Measurements from ENCODE around the gene PILRB. TPM values are rescaled to one million over a fixed set of nuclear protein-coding genes. Genes with fewer than 3 reads are reported as not detected.
A peak's percentile ranks its signal among the peaks of the same experiment; 100 is the strongest.

Gene PILRB
- total RNA-seq, 8 experiments from 2014 or later: 10.6 to 107 (median 19.6) TPM

DNA sequence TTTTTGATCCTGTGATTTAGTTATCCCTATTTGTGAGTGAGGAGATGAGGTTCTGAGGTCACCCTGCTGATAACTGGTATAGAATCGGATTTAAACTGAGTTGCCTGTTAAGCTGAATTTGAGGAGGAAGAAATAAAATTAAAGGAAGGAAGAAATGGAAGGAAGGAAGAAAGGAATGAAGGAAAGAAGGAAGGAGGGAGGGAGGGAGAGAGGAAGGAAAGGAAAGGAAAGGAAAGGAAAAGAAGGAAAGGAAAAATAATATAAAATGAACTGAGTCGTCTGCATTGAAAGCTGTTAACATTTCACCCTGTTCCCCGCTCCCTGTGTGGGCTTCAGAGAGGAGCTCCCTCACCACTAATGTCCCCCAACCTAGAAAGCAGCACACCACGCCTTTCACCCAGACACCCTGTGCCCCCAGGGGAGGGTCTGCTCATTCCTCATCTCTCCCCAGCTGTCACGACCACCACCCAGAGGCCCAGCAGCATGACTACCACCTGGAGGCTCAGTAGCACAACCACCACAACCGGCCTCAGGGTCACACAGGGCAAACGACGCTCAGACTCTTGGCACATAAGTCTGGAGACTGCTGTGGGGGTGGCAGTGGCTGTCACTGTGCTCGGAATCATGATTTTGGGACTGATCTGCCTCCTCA, 31.6 kb downstream of the PILRB start:
- ATAC-seq (replicated peaks in 6 of 8): no peak
- H3K4me3 ChIP-seq: no peak overlapping the region
- 47 to 90% (median 69%) methylated on average over 1 to 7 of the region's 9 CpGs for WGBS, 10 experiments
- H3K4me1 ChIP-seq (replicated peaks in 1 of 2): peaks cover 0 to 9% of the 10 kb centered on the region in 2 donors
- H3K27ac ChIP-seq: no peak overlapping the region
- in situ Hi-C loops (cut with MboI; ENCODE audit: low pct_unique_long_range_greater_than_20kb in 2 of 9, low sequenced_read_pairs in 9 of 9, unreplicated experiment in 9 of 9): no loop called here

DNA sequence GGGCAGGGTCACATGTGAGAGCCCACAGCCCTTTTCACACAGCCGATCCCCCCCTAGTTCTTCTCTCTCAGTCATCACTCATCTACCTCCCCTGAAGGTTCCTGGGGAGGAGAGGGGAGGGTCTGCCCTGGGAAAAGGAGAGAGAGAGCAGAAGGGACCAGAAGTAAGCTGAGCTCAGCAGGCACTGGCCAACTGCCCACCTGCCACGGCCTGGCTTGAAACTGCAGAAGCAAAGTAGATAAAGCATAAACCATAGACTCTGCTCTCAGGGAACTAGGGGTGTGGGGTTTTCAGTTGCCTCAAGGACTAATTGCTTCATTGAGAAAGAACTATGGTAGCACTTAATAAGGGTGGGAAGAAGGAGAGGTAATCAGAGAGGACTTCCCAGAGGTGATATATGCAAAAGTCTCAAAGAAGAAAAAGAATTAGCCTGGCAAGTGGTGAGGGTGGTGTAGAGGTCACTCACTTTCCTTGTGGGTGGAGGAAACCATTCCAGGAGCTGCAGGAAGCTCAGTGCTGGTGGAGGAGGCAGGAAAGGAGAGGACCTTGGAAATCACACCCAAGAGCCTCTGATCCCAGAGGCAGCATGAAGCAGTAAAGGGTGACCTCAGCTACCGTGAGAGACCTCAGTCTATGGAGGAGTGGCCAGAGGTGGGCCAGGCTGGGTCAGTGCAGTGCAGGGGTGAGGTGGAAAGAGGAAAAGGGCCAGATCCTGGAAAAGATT, 32.5 kb downstream of the PILRB start:
- peak in 3 of 8 experiments; percentile 15 to 56 (median 52) for ATAC-seq (replicated peaks in 6 of 8)
- no peak overlapping the region for H3K27ac ChIP-seq
- H3K4me3 ChIP-seq: no peak overlapping the region
- peaks cover 0 to 9% of the 10 kb centered on the region in 2 donors for H3K4me1 ChIP-seq (replicated peaks in 1 of 2)
- in situ Hi-C loops (cut with MboI; ENCODE audit: low pct_unique_long_range_greater_than_20kb in 2 of 9, low sequenced_read_pairs in 9 of 9, unreplicated experiment in 9 of 9): no loop called here
- WGBS, 10 experiments: 0 to 67% (median 40%) methylated on average over 1 to 2 of the region's 3 CpGs; no CpG with 5 or more reads in 5 of the 10 experiments

DNA sequence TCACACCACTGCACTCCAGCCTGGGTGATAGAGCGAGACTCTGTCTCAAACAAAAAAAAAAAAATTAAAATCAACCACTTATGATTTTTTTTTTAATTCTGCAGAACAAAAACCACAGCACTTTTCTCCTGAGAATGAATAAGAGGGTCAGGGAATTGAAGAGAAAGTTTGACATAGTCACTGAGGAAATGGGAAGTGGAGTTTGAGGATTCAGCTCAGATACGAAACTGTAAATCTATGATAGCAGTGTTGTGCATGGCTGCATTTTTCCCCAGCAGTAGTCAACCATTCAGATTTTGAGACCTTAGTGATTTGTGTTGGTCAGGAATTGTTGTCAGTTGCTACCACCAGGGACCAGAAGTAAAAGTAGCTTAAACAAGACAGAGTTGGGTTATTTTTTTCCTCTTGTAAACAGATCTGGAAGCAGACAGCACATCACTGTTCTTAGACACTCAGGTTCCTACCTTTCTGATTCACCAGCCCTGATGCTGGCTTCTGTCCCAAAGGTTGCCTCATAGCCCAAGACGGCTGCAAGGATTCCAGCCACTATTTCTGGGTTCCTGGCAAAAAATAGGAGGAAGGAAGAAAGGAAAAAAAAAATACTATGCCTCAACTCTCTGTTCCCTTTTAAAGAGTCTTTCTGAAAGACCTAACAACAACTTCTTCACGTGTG, 35.5 kb downstream of the PILRB start:
- in situ Hi-C loops (cut with MboI; ENCODE audit: low pct_unique_long_range_greater_than_20kb in 2 of 9, low sequenced_read_pairs in 9 of 9, unreplicated experiment in 9 of 9): no loop called here
- H3K4me1 ChIP-seq (replicated peaks in 1 of 2): peaks cover 0 to 17% of the 10 kb centered on the region in 2 donors
- no peak overlapping the region for H3K27ac ChIP-seq
- no peak for ATAC-seq (replicated peaks in 6 of 8)
- no peak overlapping the region for H3K4me3 ChIP-seq
- 29 to 100% (median 75%) methylated on average over 1 to 4 of the region's 4 CpGs; no CpG with 5 or more reads in 1 of the 10 experiments for WGBS, 10 experiments

DNA sequence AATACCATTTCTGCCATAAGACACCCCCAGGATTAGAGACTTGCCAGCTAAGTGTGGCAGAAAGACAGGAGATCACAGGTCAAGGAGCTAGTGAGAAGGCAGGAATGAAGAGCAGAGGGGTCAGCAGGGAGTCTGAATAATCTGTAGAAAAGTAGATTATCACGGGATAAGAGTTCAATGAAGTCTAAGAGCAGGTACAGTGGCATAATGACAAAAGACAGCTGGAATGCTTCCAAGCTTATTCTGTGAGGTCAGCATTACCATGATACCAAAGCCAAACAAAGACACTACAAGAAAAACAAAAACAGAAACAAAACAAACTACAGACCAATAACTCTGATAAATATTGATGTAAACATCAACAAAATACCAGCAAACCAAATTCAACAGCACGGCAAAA, 36.2 kb downstream of the PILRB start:
- WGBS, 10 experiments: 36 to 100% (median 71%) methylated on average over 1 to 2 of the region's 2 CpGs; no CpG with 5 or more reads in 1 of the 10 experiments
- H3K4me3 ChIP-seq: no peak overlapping the region
- in situ Hi-C loops (cut with MboI; ENCODE audit: low pct_unique_long_range_greater_than_20kb in 2 of 9, low sequenced_read_pairs in 9 of 9, unreplicated experiment in 9 of 9): no loop called here
- ATAC-seq (replicated peaks in 6 of 8): no peak
- no peak overlapping the region for H3K27ac ChIP-seq
- H3K4me1 ChIP-seq (replicated peaks in 1 of 2): peaks cover 0 to 19% of the 10 kb centered on the region in 2 donors

DNA sequence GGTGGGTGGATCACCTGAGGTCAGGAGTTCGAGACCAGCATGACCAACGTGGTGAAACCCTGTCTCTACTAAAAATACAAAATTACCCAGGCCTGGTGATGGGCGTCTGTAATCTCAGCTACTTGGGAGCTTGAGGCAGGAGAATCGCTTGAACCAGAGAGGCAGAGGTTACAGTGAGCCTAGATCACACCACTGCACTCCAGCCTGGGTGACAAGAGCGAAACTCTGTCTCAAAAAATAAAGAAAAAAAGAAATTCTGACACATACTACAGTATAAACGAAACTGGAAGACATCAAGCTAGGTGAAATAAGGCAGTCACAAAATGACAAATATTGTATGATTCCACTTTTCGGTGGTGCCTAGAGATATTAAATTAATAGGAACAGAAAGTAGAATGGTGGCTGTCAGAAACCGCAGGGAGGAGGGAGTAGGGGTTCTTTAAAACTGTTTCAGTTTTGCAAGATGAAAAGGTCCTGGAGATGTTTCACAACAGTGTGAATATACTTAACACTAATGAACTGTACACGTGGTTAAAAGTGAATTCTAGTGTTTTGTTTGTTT, 38.6 kb downstream of the PILRB start:
- Histone ChIP-seq H3K4me1 (replicated peaks in 1 of 2) (peaks cover 0 to 10% of the 10 kb centered on the region in 2 donors), H3K4me3 (no peak overlapping the region), H3K27ac (no peak overlapping the region)
- ATAC-seq (replicated peaks in 6 of 8): peak in 2 of 8 experiments; percentile 43 to 53
- 35 to 83% (median 71%) methylated on average over 1 to 8 of the region's 9 CpGs for WGBS, 10 experiments
- in situ Hi-C loops (cut with MboI; ENCODE audit: low pct_unique_long_range_greater_than_20kb in 2 of 9, low sequenced_read_pairs in 9 of 9, unreplicated experiment in 9 of 9): no loop called here

DNA sequence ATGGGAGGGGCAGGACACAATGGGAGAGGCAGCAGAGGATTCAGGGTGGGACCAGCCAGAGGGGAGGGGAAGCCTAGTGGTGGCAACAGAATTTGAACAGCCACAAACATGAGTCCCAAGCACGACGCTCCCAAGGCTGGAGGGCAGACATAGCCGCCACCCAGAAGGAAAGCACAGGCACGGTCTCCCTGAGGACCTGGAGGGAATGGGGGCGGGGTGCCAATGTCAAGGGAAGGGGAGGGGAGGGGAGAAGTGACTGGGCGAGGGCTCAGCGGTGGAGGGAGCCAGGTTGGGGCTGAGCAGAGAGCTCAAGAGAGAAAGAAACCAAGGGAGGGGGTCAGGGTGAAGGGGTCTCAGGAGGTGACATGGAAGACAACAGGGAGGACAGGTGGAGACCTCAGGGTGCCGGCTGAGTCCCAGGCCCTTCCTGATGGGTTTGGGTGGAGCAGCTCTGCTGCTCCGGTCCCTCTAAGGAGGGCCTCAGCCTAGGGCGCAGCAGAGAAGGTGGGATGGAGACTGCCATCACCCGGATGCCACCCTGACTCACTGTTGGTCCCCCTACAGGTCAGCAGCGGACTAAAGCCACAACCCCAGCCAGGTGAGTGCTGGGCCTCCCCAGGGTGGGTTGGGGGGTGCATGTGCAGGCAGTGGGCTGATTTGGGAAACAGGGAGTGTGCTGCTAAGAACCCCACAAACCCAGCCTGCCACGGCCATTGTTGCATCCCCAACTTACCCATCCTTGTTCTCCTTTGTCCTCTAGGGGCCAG, 39.6 kb downstream of the PILRB start:
- 57 to 100% (median 80%) methylated on average over 1 to 4 of the region's 13 CpGs; no CpG with 5 or more reads in 6 of the 10 experiments for WGBS, 10 experiments
- H3K4me3 ChIP-seq: no peak overlapping the region
- peaks cover 0 to 13% of the 10 kb centered on the region in 2 donors for H3K4me1 ChIP-seq (replicated peaks in 1 of 2)
- in situ Hi-C loops (cut with MboI; ENCODE audit: low pct_unique_long_range_greater_than_20kb in 2 of 9, low sequenced_read_pairs in 9 of 9, unreplicated experiment in 9 of 9): no loop called here
- no peak overlapping the region for H3K27ac ChIP-seq
- peak; percentile 11 to 96 (median 25) for ATAC-seq (replicated peaks in 6 of 8)

DNA sequence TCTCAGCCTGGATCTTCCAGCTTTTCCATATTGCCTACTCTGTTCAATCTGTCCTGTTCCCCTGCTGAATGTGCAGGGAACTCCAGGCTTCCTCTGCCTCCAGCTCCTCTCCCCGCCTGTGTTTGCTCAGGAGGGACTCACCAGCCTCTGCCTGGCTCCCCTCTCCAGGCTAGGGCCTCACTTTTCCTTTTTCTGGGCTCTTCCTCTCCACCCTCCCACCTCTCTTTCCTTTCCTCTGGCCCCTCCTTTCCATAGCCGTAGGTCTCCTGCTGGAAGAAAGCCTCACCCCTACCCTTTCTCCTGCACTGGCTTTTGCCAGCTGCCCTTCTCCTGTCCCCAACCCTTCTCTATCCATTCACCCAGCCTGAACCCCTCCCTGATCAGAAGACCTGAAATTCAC, 40.3 kb downstream of the PILRB start:
- peaks cover 0 to 13% of the 10 kb centered on the region in 2 donors for H3K4me1 ChIP-seq (replicated peaks in 1 of 2)
- ATAC-seq (replicated peaks in 6 of 8): peak in 5 of 8 experiments; percentile 58 to 73 (median 67)
- in situ Hi-C loops (cut with MboI; ENCODE audit: low pct_unique_long_range_greater_than_20kb in 2 of 9, low sequenced_read_pairs in 9 of 9, unreplicated experiment in 9 of 9): no loop called here
- 17 to 90% (median 33%) methylated on average over 1 to 2 of the region's 2 CpGs; no CpG with 5 or more reads in 3 of the 10 experiments for WGBS, 10 experiments
- H3K4me3 ChIP-seq: no peak overlapping the region
- H3K27ac ChIP-seq: no peak overlapping the region

DNA sequence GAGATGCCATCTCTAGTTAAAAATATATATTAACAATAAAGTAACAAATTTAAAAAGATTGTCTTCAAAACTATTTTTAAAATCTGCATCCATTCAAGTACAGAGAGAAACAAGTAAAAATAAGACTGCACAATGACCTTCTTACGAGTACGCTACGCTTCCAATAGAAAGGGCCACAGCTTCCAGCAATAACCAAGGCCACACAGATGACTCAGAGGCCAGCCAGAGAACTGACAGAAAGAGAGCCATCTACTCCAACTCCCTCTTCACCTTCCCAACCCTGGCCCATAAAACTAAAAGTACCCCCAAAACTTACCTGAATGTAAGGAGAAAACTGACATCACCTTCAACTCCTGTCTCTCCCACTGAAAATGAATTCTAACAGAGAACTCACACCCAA, 42.1 kb downstream of the PILRB start:
- no peak overlapping the region for H3K27ac ChIP-seq
- H3K4me3 ChIP-seq: no peak overlapping the region
- in situ Hi-C loops (cut with MboI; ENCODE audit: low pct_unique_long_range_greater_than_20kb in 2 of 9, low sequenced_read_pairs in 9 of 9, unreplicated experiment in 9 of 9): no loop called here
- no peak for ATAC-seq (replicated peaks in 6 of 8)
- 84 to 100% (median 96%) methylated on average over 1 to 3 of the region's 3 CpGs; no CpG with 5 or more reads in 4 of the 10 experiments for WGBS, 10 experiments
- peaks cover 0 to 13% of the 10 kb centered on the region in 2 donors for H3K4me1 ChIP-seq (replicated peaks in 1 of 2)

DNA sequence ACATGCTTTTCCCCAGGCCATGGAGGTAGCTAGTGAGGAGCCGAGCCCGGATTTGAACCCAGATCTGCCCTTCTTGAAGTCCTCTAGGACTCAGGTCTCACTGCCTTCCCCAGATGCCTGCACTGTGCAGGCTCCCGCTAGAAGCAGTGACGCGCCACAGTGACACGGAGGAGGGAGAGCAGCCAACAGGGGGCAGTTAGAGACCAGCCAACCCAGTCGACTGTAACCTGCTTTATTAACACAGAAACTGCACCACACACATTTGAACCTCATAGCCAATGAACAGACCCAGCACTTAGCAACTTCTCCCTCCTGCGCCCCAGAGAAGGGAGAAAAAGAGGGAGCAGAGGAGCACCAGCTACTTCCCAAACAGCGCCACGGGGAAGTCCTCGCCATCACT, 42.7 kb downstream of the PILRB start:
- Histone ChIP-seq H3K4me3 (no peak overlapping the region), H3K4me1 (replicated peaks in 1 of 2) (peaks cover 0 to 13% of the 10 kb centered on the region in 2 donors), H3K27ac (no peak overlapping the region)
- in situ Hi-C loops (cut with MboI; ENCODE audit: low pct_unique_long_range_greater_than_20kb in 2 of 9, low sequenced_read_pairs in 9 of 9, unreplicated experiment in 9 of 9): no loop called here
- ATAC-seq (replicated peaks in 6 of 8): peak in 6 of 8 experiments; percentile 59 to 83 (median 75)
- 13 to 100% (median 80%) methylated on average over 1 to 3 of the region's 11 CpGs; no CpG with 5 or more reads in 5 of the 10 experiments for WGBS, 10 experiments

DNA sequence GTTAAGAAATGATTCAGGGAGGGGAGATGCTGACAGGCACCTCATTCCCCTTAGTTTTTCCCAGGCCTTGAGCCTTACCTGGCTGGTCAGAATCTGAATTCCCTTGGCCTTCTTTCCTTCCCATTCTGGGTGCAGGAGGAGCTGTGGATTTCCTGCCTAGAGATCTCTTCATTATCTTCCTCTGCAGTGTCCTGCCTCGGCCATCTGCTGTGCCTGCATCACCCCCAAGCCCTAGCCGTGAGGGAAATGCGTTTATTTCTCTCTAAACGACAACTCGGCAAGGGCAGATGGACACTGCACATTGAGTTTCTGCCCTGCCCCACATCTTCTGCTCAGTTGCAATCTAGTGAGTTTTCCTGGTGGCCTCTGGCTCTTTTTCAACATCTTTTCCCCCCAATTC, 43.9 kb downstream of the PILRB start:
- H3K4me1 ChIP-seq (replicated peaks in 1 of 2): peaks cover 0 to 13% of the 10 kb centered on the region in 2 donors
- no peak overlapping the region for H3K27ac ChIP-seq
- 40 to 100% (median 73%) methylated on average over 1 to 5 of the region's 5 CpGs; no CpG with 5 or more reads in 4 of the 10 experiments for WGBS, 10 experiments
- ATAC-seq (replicated peaks in 6 of 8): peak in 1 of 8 experiments; percentile 18
- H3K4me3 ChIP-seq: no peak overlapping the region
- in situ Hi-C loops (cut with MboI; ENCODE audit: low pct_unique_long_range_greater_than_20kb in 2 of 9, low sequenced_read_pairs in 9 of 9, unreplicated experiment in 9 of 9): no loop called here

DNA sequence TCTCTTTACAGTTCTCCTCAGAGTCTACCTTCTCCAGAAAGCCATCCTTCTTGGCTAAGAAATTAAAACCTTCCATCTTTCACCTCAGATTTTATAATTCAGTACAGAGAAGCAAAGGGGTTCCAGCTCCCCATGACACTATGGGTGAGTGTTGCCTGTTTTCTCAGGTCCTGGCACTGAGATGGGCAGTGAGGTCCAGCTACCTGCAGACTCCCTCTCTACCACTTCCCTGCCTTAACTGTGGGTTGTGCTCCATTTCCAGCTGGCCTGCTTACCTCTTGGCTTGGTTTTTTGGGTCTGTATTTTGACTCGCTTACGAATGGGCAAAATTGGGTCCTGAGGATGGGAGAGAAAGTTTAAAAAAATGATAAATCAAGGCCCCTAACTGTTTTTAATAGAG, 44.3 kb downstream of the PILRB start:
- Histone ChIP-seq H3K27ac (no peak overlapping the region), H3K4me3 (no peak overlapping the region), H3K4me1 (replicated peaks in 1 of 2) (peaks cover 0 to 13% of the 10 kb centered on the region in 2 donors)
- no peak for ATAC-seq (replicated peaks in 6 of 8)
- in situ Hi-C loops (cut with MboI; ENCODE audit: low pct_unique_long_range_greater_than_20kb in 2 of 9, low sequenced_read_pairs in 9 of 9, unreplicated experiment in 9 of 9): no loop called here
- 71 to 100% (median 94%) methylated on average over 1 to 2 of the region's 2 CpGs; no CpG with 5 or more reads in 5 of the 10 experiments for WGBS, 10 experiments

DNA sequence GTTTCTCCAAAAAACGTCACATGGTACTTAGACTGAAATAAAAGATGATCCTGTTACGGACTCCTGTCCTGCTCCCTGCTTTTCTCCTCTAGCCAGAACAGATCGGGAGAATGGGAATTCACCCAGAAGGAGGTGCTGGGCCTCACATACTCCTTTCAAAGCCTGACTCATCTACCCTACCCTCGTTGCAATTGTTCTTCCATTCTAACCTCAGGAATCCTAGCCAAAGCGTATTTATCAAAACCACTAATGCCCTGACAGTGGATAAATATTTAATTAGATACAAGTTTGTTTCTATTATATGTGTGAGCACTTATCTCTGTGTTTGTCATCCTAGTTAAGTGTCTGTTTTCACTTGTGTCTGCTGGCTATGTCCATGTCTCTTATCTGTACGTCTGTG, 48.9 kb downstream of the PILRB start:
- H3K4me3 ChIP-seq: no peak overlapping the region
- in situ Hi-C loops (cut with MboI; ENCODE audit: low pct_unique_long_range_greater_than_20kb in 2 of 9, low sequenced_read_pairs in 9 of 9, unreplicated experiment in 9 of 9): no loop called here
- H3K27ac ChIP-seq: no peak overlapping the region
- ATAC-seq (replicated peaks in 6 of 8): peak in 1 of 8 experiments; percentile 27
- 0 to 65% (median 36%) methylated on average over 1 to 6 of the region's 6 CpGs for WGBS, 10 experiments
- peaks cover 0 to 2% of the 10 kb centered on the region in 2 donors for H3K4me1 ChIP-seq (replicated peaks in 1 of 2)
